Activated CD4-positive, alpha-beta T cell treated with anti-CD3 and anti-CD28 coated beads, Interleukin-2, amount 10 ng/mL, durations not matched to agents 7 days and 5 days (primary cell): ENCODE data around the gene DNAAF9. TPM values are rescaled to one million over a fixed set of nuclear protein-coding genes. Genes with fewer than 3 reads are reported as not detected.

Experiments used
- CTCF ChIA-PET: fragments of 350-600 bp; sonication (Branson Sonifier 250); formaldehyde crosslinking; loops from one replicate; lab custom pipeline; 2021; ENCODE audit warnings: antibody characterized with exemption; lab: Charles Lee
- POLR2A ChIA-PET: fragments of 350-600 bp; sonication (Branson Sonifier 250); formaldehyde crosslinking; loops from one replicate; lab custom pipeline; 2021; ENCODE audit warnings: antibody characterized with exemption; lab: Charles Lee
- DNase-seq: peaks from one replicate; pipeline ENCODE4 v3.0.0-alpha.2; 2020
- H3K27ac Mint-ChIP-seq: one replicate; pipeline ENCODE4 v1.8.0; 2021; ENCODE audit warnings: mild to moderate bottlenecking, moderate library complexity, mixed read lengths
- H3K27me3 Mint-ChIP-seq: one replicate; pipeline ENCODE4 v1.8.0; 2021; ENCODE audit warnings: mixed read lengths
- H3K36me3 Mint-ChIP-seq: one replicate; pipeline ENCODE4 v1.8.0; 2021; ENCODE audit warnings: low read depth, mixed read lengths
- H3K4me1 Mint-ChIP-seq: one replicate; pipeline ENCODE4 v1.8.0; 2021; ENCODE audit warnings: mixed read lengths
- H3K4me3 Mint-ChIP-seq: one replicate; pipeline ENCODE4 v1.8.0; 2021; ENCODE audit warnings: mild to moderate bottlenecking, moderate library complexity, mixed read lengths
- H3K9me3 Mint-ChIP-seq: one replicate; pipeline ENCODE4 v1.8.0; 2021; ENCODE audit warnings: mixed read lengths
- total RNA-seq, 2 experiments: library from RNA; stranded (reverse); gene quantifications; one replicate each; pipeline ENCODE4 v1.2.3, GENCODE V29; 2021

The DNAAF9 gene
- total RNA-seq, 2 experiments from 2014 or later: 1.9 to 2.4 TPM

DNA sequence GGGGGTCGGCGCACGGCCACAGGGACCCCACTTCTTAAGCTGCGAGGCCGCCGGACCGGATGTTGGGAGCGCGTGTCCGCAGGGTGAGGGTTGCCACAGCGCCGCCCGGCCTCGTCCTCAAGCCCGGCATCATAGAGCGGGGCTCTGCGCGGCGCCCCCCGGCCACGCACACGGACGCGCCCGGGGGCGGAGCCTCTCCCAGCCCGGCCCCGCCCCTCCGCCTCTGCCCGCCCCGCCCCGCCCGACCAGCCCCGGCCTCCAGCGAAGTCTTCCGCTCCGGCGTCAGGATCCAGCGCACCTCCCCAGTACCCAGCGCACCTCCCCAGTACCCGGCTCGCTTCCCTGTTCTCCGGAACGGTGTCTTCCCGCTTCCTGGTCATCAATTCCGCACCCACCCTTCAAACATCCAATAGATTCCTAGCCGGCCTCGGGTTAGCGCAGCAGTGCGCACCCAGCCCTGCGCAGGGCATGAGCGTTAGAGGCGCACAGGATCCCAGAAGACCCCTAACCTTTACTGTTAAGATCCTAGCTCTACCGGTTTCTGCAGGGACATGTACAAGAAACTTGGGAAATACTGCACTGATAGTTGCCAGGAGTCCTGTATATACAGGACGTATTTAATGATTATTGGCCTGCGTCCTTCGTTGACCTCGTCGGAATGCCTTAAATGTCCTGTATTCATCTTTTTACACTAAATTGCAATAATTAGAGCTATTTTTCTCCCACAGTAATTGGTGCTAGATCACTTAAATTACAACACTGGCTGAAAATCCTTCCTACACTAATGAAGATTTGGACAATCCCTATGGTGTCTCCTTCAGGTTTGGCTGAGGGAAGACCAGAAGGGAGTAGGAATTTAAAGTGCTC is 535 bp upstream of the DNAAF9 start:
- no peaks in the 10 kb centered on the region for H3K9me3 Mint-ChIP-seq
- H3K4me1 Mint-ChIP-seq: peaks cover 30% of the 10 kb centered on the region
- CTCF ChIA-PET: interaction anchor here (0.6 to 1.5 kb wide), 7 partner anchors 10 to 418 kb away, joined by 3 to 7 read pairs (median 4); partner anchors contain the start of gene ATRN
- peak overlapping the region; percentile 90 for H3K27ac Mint-ChIP-seq
- POLR2A ChIA-PET: no interaction called here
- peak; percentile 74 for DNase-seq
- peaks cover 14% of the 10 kb centered on the region for H3K27me3 Mint-ChIP-seq
- H3K36me3 Mint-ChIP-seq: no peaks in the 10 kb centered on the region
- H3K4me3 Mint-ChIP-seq: peak overlapping the region; percentile 92

DNA sequence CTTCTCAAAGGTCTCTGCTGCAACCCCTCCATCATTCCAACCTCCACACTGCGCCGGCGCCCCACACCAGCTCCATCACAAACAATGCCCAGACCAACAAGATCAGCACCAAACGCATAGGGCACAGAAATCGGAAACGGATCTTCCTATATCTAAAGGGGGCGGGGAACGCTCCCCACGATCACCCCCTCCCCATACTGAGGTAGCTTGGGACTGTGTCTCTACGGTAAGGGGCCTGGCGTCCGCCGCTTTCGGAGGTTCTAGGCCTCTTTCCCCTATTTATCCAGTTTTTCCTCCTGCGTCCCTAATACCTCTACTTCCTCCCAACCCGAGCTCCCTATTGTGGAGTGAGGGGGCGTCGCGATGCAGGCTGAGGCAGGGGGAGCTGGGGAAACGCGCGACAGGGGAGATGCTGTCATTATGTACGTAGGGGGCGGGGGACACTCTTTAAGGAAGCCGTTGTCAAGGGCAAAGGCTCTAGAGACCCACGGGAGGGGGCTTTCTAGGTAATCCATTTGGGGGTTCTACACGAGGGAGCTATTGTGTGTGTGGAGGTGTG is 909 bp downstream of the DNAAF9 start:
- H3K27ac Mint-ChIP-seq: peak overlapping the region; percentile 79
- H3K36me3 Mint-ChIP-seq: no peaks in the 10 kb centered on the region
- POLR2A ChIA-PET: interaction anchor here (0.6 kb wide), 1 partner anchor 1409 kb away, joined by 3 read pairs; no protein-coding TSS in a partner anchor
- peak overlapping the region; percentile 73 for H3K4me3 Mint-ChIP-seq
- peaks cover 30% of the 10 kb centered on the region for H3K4me1 Mint-ChIP-seq
- CTCF ChIA-PET: interaction anchor here (1.1 kb wide), 1 partner anchor 14 kb away, joined by 4 read pairs; no protein-coding TSS in a partner anchor
- H3K27me3 Mint-ChIP-seq: peaks cover 8% of the 10 kb centered on the region
- no peak for DNase-seq
- no peaks in the 10 kb centered on the region for H3K9me3 Mint-ChIP-seq

DNA sequence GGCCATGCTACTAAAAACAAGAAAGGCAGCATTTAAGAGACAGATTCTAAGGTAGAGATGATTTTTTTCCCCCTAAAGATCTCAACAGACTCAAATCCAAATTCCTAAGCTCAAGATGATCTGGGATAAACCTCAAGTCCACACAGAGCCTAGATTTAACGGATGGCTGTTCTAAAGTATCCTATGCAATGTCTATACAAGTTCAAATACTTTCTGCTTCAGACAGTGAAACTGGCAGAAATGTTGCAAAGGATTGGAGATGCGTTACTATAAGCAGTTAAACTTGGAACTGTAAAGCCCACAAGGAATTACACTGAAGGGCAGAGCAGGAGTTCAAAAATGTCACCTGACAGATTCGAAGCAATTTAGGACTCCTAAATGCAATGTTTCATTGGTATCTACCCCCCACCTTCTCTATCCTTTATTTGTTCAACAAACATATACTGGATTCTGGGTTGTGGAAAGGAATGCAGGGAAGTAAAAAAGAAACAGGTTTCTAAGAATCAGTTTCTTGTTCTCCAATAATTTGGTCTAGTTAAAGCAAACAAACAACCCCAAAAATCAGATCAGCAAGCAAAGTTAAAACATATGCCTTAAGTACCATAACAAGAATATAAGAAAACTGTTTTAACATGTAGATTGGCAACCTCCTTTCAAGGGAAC is 1.6 kb downstream of the DNAAF9 start:
- peaks cover 7% of the 10 kb centered on the region for H3K27me3 Mint-ChIP-seq
- H3K4me3 Mint-ChIP-seq: peak overlapping the region; percentile 73
- H3K4me1 Mint-ChIP-seq: peaks cover 30% of the 10 kb centered on the region
- POLR2A ChIA-PET: no interaction called here
- no peak for DNase-seq
- H3K36me3 Mint-ChIP-seq: no peaks in the 10 kb centered on the region
- CTCF ChIA-PET: no interaction called here
- peak overlapping the region; percentile 7 for H3K27ac Mint-ChIP-seq
- no peaks in the 10 kb centered on the region for H3K9me3 Mint-ChIP-seq

DNA sequence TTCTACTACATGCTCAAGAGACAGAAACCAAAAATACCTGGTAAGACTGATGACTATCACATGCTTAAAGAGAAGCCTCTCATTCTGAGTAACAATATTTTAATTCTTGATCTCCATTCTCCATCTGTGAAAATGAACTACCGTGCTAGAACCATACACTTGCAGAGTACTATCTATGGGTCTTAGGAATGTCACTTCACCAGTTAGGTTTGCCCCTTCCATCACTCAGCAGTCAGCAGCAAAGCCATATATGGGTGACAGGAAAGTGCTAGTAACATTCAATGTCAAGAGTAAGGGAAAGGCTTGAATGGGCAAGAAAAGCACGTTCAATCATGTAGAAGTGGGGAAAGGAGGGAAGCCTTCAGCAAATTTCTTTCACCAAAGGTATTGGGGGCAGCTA is 2.3 kb downstream of the DNAAF9 start:
- Mint-ChIP-seq H3K4me1 (peaks cover 30% of the 10 kb centered on the region), H3K27me3 (peaks cover 5% of the 10 kb centered on the region), H3K9me3 (no peaks in the 10 kb centered on the region), H3K36me3 (no peaks in the 10 kb centered on the region), H3K4me3 (no peak overlapping the region), H3K27ac (no peak overlapping the region)
- POLR2A ChIA-PET: no interaction called here
- no peak for DNase-seq
- CTCF ChIA-PET: interaction anchor here (0.5 kb wide), 1 partner anchor 717 kb away, joined by 3 read pairs; no protein-coding TSS in a partner anchor

DNA sequence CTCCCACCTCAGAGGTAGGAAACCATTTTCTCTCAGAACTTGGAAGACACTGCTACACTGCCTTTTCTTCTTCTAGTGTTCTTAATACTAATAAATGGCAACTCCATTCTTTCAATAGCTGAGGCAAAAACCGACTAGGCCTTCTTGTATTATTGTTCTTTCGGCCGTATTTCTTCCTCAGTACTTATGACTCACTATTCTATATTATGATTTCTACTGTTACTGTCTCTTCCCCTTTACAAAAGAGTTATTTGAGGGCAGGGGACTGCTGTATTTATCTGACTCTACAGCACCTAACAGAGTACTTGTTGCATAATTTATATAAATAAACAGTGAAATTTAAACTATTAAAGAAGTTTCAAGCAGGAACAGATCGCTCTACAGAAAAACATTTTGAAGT is 3.1 kb downstream of the DNAAF9 start:
- Mint-ChIP-seq H3K4me3 (no peak overlapping the region), H3K27ac (no peak overlapping the region), H3K4me1 (peaks cover 27% of the 10 kb centered on the region), H3K36me3 (no peaks in the 10 kb centered on the region), H3K27me3 (peaks cover 5% of the 10 kb centered on the region), H3K9me3 (no peaks in the 10 kb centered on the region)
- ChIA-PET CTCF (interaction anchor here (1.4 kb wide), 1 partner anchor 13 kb away, joined by 6 read pairs; no protein-coding TSS in a partner anchor), POLR2A (no interaction called here)
- DNase-seq: no peak

DNA sequence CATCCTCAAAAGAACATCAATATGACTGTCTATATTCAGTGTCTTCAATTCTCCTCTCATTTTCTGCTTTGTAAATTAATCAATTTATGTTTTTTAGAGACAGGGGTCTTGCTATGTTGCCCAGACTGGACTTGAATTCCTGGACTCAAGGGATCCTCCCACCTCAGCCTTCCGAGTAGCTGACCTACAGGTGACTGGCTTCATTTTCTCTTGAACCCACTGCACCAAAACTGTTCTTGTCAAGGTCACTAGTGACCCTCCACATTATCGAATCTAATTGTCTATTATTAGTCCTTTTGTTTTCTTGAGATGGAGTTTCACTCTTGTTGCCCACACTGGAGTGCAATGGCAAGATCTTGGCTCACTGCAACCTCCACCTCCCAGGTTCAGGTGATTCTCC is 3.7 kb downstream of the DNAAF9 start:
- Mint-ChIP-seq H3K27ac (no peak overlapping the region), H3K4me1 (peaks cover 24% of the 10 kb centered on the region), H3K9me3 (no peaks in the 10 kb centered on the region), H3K27me3 (peaks cover 5% of the 10 kb centered on the region), H3K36me3 (no peaks in the 10 kb centered on the region), H3K4me3 (no peak overlapping the region)
- POLR2A ChIA-PET: no interaction called here
- no peak for DNase-seq
- CTCF ChIA-PET: interaction anchor here (1.4 kb wide), 1 partner anchor 12 kb away, joined by 6 read pairs; no protein-coding TSS in a partner anchor

DNA sequence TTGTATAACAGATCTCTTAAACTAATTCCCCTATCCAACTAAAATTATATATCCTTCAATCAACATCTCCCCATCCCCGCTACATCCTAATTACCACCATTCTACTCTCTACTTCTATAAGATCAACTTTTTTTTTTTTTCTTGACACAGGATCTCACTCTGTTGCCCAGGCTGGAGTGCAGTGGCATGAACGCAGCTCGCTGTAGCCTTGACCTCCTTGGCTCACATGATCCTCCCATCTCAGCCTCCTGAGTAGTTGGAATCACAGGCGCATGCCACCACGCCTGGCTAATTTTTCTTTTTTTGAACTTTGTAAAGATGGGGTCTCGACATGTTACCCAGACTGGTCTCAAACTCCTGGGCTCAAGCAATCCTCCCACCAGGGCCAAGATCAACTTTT is 5.0 kb downstream of the DNAAF9 start:
- H3K4me1 Mint-ChIP-seq: peaks cover 15% of the 10 kb centered on the region
- peaks cover 5% of the 10 kb centered on the region for H3K27me3 Mint-ChIP-seq
- H3K27ac Mint-ChIP-seq: no peak overlapping the region
- no peak for DNase-seq
- no peaks in the 10 kb centered on the region for H3K36me3 Mint-ChIP-seq
- H3K4me3 Mint-ChIP-seq: no peak overlapping the region
- ChIA-PET CTCF (no interaction called here), POLR2A (no interaction called here)
- no peaks in the 10 kb centered on the region for H3K9me3 Mint-ChIP-seq

DNA sequence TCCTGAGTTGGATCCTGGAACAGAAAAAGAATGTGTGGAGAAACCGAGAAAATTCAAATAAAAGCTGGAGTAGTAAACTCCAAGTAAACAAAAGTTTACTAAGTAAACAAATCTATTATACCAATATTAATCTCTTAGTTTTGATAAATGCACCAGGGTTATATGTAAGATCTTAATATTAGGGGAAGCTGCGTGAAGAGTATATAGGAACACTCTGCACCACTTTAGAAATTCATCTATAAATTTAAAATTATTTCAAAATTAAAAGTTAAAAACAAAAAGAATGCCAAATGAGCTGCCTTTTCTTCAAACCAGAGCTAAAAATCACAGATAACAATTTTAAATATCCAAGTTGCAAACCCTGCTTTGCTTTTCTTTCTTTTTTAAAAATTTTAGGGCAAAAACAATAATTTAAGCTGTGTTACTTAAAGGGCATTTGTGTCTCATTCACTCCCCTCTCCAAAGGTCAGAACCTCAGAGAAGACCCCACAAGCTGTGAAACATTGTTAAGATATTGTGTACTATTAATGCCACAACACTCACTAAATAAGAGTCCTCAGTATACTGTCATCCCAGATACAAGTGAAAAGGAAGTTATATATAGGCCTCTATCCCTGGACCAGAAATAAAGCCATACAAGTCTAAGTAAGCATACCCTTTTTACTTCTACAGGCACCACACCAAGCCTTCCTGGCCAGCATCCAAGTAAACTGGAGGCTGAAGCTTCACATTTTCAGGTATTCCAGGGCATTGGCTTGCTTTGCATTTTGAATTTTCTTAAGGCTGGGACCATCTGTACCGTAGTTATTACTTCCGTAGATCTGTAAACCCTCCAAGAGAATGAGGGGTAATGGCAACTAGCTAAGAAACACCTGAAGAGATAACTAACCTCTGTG is 7.0 kb downstream of the DNAAF9 start:
- Mint-ChIP-seq H3K27me3 (peaks cover 3% of the 10 kb centered on the region), H3K9me3 (peaks cover 4% of the 10 kb centered on the region), H3K27ac (no peak overlapping the region), H3K4me1 (peaks cover 3% of the 10 kb centered on the region), H3K4me3 (no peak overlapping the region), H3K36me3 (no peaks in the 10 kb centered on the region)
- CTCF ChIA-PET: interaction anchor here (0.5 to 1.5 kb wide), 5 partner anchors 11 to 375 kb away, joined by 3 to 7 read pairs (median 3); no protein-coding TSS in a partner anchor
- no peak for DNase-seq
- POLR2A ChIA-PET: interaction anchor here (0.9 kb wide), 1 partner anchor 9 kb away, joined by 4 read pairs; no protein-coding TSS in a partner anchor

DNA sequence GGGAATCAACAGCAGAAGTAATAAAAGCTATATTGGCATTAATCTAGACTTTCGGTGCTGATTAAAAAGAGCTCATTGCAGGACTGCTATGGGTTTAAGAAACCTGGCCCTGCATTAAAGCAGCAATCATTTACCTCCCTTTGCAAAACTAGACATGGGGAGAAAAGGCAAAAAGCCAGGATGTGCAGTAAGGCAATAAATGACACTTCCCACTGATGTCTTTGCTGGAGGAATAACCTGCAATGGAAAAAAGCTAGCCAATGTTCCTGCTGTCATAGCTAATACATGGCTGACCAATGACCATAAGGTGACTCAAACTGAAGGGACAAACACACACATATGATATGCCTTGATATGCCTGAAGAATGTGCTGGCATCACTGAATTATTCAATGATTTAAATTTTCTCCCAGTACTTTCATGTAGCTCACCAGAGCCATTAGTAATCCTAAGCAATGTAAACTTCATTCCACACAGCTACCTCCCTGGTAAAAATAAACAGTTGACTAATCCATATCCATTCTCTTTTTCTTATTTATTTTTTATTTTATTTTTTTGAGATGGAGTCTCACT is 8.7 kb downstream of the DNAAF9 start:
- no peak overlapping the region for H3K27ac Mint-ChIP-seq
- peaks cover 3% of the 10 kb centered on the region for H3K27me3 Mint-ChIP-seq
- no peak for DNase-seq
- H3K36me3 Mint-ChIP-seq: no peaks in the 10 kb centered on the region
- no peak overlapping the region for H3K4me3 Mint-ChIP-seq
- H3K9me3 Mint-ChIP-seq: peaks cover 4% of the 10 kb centered on the region
- POLR2A ChIA-PET: no interaction called here
- no peaks in the 10 kb centered on the region for H3K4me1 Mint-ChIP-seq
- CTCF ChIA-PET: interaction anchor here (0.6 to 1.5 kb wide), 3 partner anchors 9 to 156 kb away, joined by 3 to 4 read pairs (median 3); partner anchors contain the start of gene DNAAF9

DNA sequence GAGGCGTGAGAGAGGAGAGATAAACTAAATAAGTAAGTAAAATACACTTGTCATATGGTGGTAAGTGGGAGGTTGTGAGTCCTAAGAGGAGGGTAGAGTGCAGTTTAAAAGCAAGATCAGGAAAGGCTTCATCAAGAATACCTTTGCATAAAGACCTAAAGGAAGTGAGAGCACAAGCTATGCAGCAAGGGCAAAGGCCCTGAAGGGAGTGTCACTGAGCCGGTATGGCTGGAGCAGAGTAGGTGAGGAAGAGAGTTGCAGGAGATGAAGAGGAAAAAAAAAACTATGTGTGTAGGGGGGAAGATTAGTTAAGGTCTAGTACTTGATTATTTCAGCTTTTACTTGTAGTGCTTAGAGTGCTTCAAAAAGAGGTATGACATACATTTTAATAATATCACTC is 11.0 kb downstream of the DNAAF9 start:
- POLR2A ChIA-PET: no interaction called here

DNA sequence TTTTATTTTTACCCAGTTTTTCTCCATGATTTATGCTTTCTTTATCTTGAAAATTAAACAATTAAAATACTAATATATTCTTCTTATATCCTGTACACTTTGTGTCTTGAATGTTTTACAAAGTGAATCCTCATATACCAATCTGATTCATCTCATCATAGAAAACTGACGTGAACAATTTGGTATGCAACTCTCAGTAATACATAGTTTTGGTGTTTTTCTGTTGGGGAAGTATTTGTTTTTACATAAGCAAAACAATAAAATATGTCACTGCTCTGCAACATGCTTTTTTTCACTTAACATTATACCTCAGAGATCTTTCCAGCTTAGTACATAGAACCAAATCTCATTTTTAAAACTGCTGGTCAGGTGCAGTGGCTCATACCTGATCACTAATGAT is 14.7 kb downstream of the DNAAF9 start:
- no peak overlapping the region for H3K27ac Mint-ChIP-seq
- H3K4me1 Mint-ChIP-seq: peaks cover 5% of the 10 kb centered on the region
- no peak for DNase-seq
- ChIA-PET CTCF (interaction anchor here (1.8 kb wide), 1 partner anchor 11 kb away, joined by 6 read pairs; no protein-coding TSS in a partner anchor), POLR2A (no interaction called here)
- H3K9me3 Mint-ChIP-seq: peaks cover 4% of the 10 kb centered on the region
- peaks cover 2% of the 10 kb centered on the region for H3K36me3 Mint-ChIP-seq
- H3K27me3 Mint-ChIP-seq: no peaks in the 10 kb centered on the region
- no peak overlapping the region for H3K4me3 Mint-ChIP-seq

More for the DNA sequence above, 11.0 kb downstream of the DNAAF9 start:
- no peak for DNase-seq
- Mint-ChIP-seq H3K4me1 (no peaks in the 10 kb centered on the region), H3K4me3 (no peak overlapping the region), H3K36me3 (no peaks in the 10 kb centered on the region), H3K27ac (no peak overlapping the region), H3K27me3 (no peaks in the 10 kb centered on the region), H3K9me3 (peaks cover 4% of the 10 kb centered on the region)
- CTCF ChIA-PET: no interaction called here
